ENCODE measurements around the gene DVL2. TPM values are rescaled to one million over a fixed set of nuclear protein-coding genes. Genes with fewer than 3 reads are reported as not detected.

The DVL2 gene
- total and polyA plus RNA-seq, 2 of the 13 experiments (the other 11 are each of a cell fraction or from before 2014, with no cell fraction given) = 5.7 to 38.2 TPM

DNA sequence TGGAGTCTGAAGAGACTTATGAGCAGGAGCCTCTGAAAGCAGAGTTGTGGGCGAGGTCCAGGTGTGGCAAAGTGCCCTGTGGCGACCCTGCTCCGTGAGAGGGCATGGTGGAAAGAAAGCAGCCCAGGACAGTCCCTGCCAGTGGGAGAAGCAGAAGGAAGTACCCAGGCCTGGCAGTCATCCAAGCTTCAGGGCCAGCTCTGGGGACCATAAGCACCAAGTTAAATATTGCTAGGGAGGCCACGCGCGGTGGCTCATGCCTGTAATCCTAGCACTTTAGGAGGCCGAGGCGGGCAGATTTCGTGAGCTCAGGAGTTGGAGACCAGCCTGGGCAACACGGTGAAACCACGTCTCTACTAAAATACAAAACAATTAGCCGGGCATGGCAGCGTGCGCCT, 50.2 kb downstream of the DVL2 start:
- Histone ChIP-seq H3K27me3 (ENCODE audit: control insufficient read depth in 1 of 2, insufficient read depth in 2 of 2, low read length in 2 of 2) (no peaks in the 10 kb centered on the region; a peak in 1 of 5 replicates), H3K9ac (ENCODE audit: insufficient read depth, low read depth, low read length) (peak overlapping the region; percentile 52), H2AFZ (ENCODE audit: low read length) (no peak overlapping the region), H3K4me1 (ENCODE audit: insufficient read depth, low read length) (peaks cover 69% of the 10 kb centered on the region), H3K4me2 (ENCODE audit: low read depth, low read length) (peak overlapping the region; percentile 75), H3K36me3 (replicated peaks in 1 of 2; ENCODE audit: control insufficient read depth in 1 of 2, insufficient read depth in 2 of 2, low read length in 2 of 2) (no peaks in the 10 kb centered on the region), H3K4me3 (replicated peaks in 1 of 3; ENCODE audit: insufficient read depth in 1 of 3, low read depth in 2 of 3, low read length in 3 of 3) (peak overlapping the region; percentile 14 to 64 (median 35)), H3K79me2 (ENCODE audit: insufficient read depth, low read length) (peaks cover under 1% of the 10 kb centered on the region), H4K20me1 (ENCODE audit: insufficient read depth, low read length) (no peaks in the 10 kb centered on the region), H3K9me3 (ENCODE audit: low read length) (no peaks in the 10 kb centered on the region), H3K27ac (ENCODE audit: extremely low read length, insufficient read depth, low read length) (peak overlapping the region; percentile 60)
- DNase-seq (ENCODE audit: low spot score) (peak; percentile 84), ATAC-seq (peak; percentile 65), FAIRE-seq (peak; percentile 58)
- intact Hi-C loops (cut with micrococcal nuclease; ENCODE audit: unreplicated experiment) (no loop called here), in situ Hi-C loops (cut with HindIII; ENCODE audit: extremely low pct_ligation_motif_present, low pct_unique_long_range_greater_than_20kb) (no loop called here)
- ChIA-PET CTCF (ENCODE audit: low intra/inter-chr PET ratio, low total read pairs) (no interaction called here), POLR2A (interaction anchor here (0.8 to 4.0 kb wide), 16 partner anchors 9 to 148 kb away, joined by 3 to 24 read pairs (median 5); partner anchors contain the start of genes ACADVL, ASGR2, DLG4 and GABARAP)
- BruUV-seq (replicated peaks) = no TSS peak
- 0% methylated on average over 8 of the region's 14 CpGs for WGBS (ENCODE audit: low lambda C conversion rate)
- TF ChIP-seq TBX2 (CRISPR knock-in tag; IDR thresholded peaks at IDR 0.05; ENCODE audit: borderline replicate concordance) (peak; percentile 56; the same call in 1 of the 2 replicates), SP140L (CRISPR knock-in tag; IDR thresholded peaks at IDR 0.05; ENCODE audit: borderline replicate concordance) (no peak), RFXAP (CRISPR knock-in tag; IDR thresholded peaks at IDR 0.05; ENCODE audit: borderline replicate concordance) (no peak; the same call in 1 of the 2 replicates), CEBPG (CRISPR knock-in tag; IDR thresholded peaks at IDR 0.05) (peak; percentile 26; the same call in 1 of the 2 replicates), ZNF3 (CRISPR knock-in tag; IDR thresholded peaks at IDR 0.05) (no peak), ZFP90 (CRISPR knock-in tag; IDR thresholded peaks at IDR 0.05; ENCODE audit: borderline replicate concordance) (0 out of 2 replicates have a peak, but pooled peaks have one; percentile 52), YEATS4 (CRISPR knock-in tag; IDR thresholded peaks at IDR 0.05; ENCODE audit: borderline replicate concordance) (peak; percentile 24; the same call in 1 of the 2 replicates), MIER2 (CRISPR knock-in tag; IDR thresholded peaks at IDR 0.05) (no peak), LCORL (IDR thresholded peaks at IDR 0.05) (no peak), LCORL (CRISPR knock-in tag; IDR thresholded peaks at IDR 0.05) (peak; percentile 45; the same call in 1 of the 2 replicates), ZNF441 (CRISPR knock-in tag; IDR thresholded peaks at IDR 0.05; ENCODE audit: borderline replicate concordance) (peak; percentile 74; the same call in 1 of the 2 replicates)
- TF ChIP-seq, protein P1, sequence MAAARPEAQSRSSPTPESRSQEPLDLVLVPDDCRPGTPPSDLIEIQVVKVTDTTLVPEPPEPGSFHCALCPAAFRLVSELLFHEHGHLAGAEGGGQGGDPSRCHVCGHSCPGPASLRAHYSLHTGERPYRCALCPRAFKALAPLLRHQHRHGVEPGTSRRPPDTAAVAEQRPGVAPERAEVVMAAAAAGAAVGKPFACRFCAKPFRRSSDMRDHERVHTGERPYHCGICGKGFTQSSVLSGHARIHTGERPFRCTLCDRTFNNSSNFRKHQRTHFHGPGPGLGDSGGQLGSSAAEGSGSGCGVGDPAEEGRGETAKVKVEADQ (CRISPR knock-in tag; IDR thresholded peaks at IDR 0.05; ENCODE audit: borderline replicate concordance) = peak; percentile 72; the same call in 1 of the 2 replicates
- TF ChIP-seq, protein P2, sequence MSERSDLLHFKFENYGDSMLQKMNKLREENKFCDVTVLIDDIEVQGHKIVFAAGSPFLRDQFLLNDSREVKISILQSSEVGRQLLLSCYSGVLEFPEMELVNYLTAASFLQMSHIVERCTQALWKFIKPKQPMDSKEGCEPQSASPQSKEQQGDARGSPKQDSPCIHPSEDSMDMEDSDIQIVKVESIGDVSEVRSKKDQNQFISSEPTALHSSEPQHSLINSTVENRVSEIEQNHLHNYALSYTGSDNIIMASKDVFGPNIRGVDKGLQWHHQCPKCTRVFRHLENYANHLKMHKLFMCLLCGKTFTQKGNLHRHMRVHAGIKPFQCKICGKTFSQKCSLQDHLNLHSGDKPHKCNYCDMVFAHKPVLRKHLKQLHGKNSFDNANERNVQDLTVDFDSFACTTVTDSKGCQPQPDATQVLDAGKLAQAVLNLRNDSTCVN (CRISPR knock-in tag; IDR thresholded peaks at IDR 0.05; ENCODE audit: borderline replicate concordance) = 0 out of 2 replicates have a peak, but pooled peaks have one; percentile 35
- TF ChIP-seq, protein P3, sequence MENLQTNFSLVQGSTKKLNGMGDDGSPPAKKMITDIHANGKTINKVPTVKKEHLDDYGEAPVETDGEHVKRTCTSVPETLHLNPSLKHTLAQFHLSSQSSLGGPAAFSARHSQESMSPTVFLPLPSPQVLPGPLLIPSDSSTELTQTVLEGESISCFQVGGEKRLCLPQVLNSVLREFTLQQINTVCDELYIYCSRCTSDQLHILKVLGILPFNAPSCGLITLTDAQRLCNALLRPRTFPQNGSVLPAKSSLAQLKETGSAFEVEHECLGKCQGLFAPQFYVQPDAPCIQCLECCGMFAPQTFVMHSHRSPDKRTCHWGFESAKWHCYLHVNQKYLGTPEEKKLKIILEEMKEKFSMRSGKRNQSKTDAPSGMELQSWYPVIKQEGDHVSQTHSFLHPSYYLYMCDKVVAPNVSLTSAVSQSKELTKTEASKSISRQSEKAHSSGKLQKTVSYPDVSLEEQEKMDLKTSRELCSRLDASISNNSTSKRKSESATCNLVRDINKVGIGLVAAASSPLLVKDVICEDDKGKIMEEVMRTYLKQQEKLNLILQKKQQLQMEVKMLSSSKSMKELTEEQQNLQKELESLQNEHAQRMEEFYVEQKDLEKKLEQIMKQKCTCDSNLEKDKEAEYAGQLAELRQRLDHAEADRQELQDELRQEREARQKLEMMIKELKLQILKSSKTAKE (CRISPR knock-in tag; IDR thresholded peaks at IDR 0.05; ENCODE audit: borderline replicate concordance) = no peak
- TF ChIP-seq, protein P4, sequence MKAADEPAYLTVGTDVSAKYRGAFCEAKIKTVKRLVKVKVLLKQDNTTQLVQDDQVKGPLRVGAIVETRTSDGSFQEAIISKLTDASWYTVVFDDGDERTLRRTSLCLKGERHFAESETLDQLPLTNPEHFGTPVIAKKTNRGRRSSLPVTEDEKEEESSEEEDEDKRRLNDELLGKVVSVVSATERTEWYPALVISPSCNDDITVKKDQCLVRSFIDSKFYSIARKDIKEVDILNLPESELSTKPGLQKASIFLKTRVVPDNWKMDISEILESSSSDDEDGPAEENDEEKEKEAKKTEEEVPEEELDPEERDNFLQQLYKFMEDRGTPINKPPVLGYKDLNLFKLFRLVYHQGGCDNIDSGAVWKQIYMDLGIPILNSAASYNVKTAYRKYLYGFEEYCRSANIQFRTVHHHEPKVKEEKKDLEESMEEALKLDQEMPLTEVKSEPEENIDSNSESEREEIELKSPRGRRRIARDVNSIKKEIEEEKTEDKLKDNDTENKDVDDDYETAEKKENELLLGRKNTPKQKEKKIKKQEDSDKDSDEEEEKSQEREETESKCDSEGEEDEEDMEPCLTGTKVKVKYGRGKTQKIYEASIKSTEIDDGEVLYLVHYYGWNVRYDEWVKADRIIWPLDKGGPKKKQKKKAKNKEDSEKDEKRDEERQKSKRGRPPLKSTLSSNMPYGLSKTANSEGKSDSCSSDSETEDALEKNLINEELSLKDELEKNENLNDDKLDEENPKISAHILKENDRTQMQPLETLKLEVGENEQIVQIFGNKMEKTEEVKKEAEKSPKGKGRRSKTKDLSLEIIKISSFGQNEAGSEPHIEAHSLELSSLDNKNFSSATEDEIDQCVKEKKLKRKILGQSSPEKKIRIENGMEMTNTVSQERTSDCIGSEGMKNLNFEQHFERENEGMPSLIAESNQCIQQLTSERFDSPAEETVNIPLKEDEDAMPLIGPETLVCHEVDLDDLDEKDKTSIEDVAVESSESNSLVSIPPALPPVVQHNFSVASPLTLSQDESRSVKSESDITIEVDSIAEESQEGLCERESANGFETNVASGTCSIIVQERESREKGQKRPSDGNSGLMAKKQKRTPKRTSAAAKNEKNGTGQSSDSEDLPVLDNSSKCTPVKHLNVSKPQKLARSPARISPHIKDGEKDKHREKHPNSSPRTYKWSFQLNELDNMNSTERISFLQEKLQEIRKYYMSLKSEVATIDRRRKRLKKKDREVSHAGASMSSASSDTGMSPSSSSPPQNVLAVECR (CRISPR knock-in tag; IDR thresholded peaks at IDR 0.05; ENCODE audit: borderline replicate concordance) = peak; percentile 21; the same call in 1 of the 2 replicates

Data from HepG2 (cell line).